Omental fat pad (tissue), 4 donors: ENCODE results near the gene NRIP3. TPM values are rescaled to one million over a fixed set of nuclear protein-coding genes. Genes with fewer than 3 reads are reported as not detected.

Experiments
- ATAC-seq: fragments of 150-250 bp; one replicate; pipeline ENCODE4 v1.9.1; 2016; ENCODE audit warnings: mild to moderate bottlenecking, moderate library complexity; ENCODE audit not compliant: low FRiP score
- DNase-seq: peaks from one replicate; pipeline ENCODE4 v3.0.0-alpha.2; 2019; ENCODE audit warnings: low spot score
- total RNA-seq, 4 donors: library from RNA; depleted of rRNA; stranded (reverse); fragments of >200 nt; gene quantifications; one replicate each; pipeline ENCODE4 v1.1.0, GENCODE V29; 2016
- TF ChIP-seq, protein P1 (sequence below), 3 donors: fragments of 450-650 bp; IDR thresholded peaks; one replicate each; pipeline ENCODE4 v1.5.1; 2016 to 2017; ENCODE audit warnings: antibody characterized with exemption in 3 of 3, mild to moderate bottlenecking in 3 of 3, moderate library complexity in 2 of 3

The NRIP3 gene
- total RNA-seq, 4 donors from 2014 or later: 0.63 to 13.1 (median 2.8) TPM

GRCh38 chr11:8961401-8961800, 42.4 kb downstream of the NRIP3 start:
- ATAC-seq (no peak), DNase-seq (no peak)
- TF ChIP-seq, protein P1, sequence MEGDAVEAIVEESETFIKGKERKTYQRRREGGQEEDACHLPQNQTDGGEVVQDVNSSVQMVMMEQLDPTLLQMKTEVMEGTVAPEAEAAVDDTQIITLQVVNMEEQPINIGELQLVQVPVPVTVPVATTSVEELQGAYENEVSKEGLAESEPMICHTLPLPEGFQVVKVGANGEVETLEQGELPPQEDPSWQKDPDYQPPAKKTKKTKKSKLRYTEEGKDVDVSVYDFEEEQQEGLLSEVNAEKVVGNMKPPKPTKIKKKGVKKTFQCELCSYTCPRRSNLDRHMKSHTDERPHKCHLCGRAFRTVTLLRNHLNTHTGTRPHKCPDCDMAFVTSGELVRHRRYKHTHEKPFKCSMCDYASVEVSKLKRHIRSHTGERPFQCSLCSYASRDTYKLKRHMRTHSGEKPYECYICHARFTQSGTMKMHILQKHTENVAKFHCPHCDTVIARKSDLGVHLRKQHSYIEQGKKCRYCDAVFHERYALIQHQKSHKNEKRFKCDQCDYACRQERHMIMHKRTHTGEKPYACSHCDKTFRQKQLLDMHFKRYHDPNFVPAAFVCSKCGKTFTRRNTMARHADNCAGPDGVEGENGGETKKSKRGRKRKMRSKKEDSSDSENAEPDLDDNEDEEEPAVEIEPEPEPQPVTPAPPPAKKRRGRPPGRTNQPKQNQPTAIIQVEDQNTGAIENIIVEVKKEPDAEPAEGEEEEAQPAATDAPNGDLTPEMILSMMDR (IDR thresholded peaks at IDR 0.05): no peak

- ATAC-seq (no peak), DNase-seq (no peak)
Measured at GRCh38 chr11:8959546-8960166, 44.1 kb downstream of the NRIP3 start.

DNA sequence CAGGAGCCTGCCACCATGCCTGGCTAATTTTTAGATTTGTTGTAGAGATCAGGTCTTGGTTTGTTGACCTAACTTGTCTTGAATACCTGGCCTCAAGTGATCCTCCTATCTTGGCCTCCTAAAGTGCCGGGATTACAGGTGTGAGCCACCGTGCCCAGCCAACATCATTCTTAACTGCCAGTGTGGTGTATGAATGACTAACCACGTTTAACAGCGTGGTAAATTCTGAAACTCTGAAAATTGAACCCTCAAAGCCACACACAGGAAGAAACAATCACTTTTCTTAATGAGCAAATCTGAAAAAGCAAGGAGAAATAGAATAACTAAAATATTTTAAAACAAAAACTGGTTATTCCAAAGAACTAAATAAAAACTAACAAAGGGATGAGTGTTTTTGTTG, 46.9 kb downstream of the NRIP3 start:
- TF ChIP-seq, protein P1 (IDR thresholded peaks at IDR 0.05): no peak
- no peak for DNase-seq
- ATAC-seq: no peak

More at GRCh38 chr11:8959546-8960166, 44.1 kb downstream of the NRIP3 start:
- TF ChIP-seq, protein P1 (IDR thresholded peaks at IDR 0.05): no peak

DNA sequence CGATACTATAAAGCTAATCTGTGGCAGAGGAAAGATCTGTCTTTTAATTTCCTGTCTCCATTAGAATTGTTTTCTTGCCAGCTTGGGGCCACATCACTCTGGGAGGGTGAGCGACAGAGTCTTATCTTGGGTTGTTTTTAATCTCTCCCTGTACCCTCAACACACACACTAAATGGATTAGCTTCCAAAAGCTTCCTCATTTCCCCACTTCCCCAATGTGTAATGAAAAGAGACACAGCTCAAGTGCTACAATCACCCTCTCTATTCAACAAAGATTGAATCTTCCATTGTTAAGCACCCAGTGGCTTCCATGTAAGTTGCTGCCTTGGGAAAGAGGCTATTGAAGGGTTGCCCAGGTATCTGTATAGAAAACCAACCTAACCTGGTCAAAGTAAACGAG, 54.9 kb downstream of the NRIP3 start:
- TF ChIP-seq, protein P1 (IDR thresholded peaks at IDR 0.05): no peak
- DNase-seq (no peak), ATAC-seq (no peak)

DNA sequence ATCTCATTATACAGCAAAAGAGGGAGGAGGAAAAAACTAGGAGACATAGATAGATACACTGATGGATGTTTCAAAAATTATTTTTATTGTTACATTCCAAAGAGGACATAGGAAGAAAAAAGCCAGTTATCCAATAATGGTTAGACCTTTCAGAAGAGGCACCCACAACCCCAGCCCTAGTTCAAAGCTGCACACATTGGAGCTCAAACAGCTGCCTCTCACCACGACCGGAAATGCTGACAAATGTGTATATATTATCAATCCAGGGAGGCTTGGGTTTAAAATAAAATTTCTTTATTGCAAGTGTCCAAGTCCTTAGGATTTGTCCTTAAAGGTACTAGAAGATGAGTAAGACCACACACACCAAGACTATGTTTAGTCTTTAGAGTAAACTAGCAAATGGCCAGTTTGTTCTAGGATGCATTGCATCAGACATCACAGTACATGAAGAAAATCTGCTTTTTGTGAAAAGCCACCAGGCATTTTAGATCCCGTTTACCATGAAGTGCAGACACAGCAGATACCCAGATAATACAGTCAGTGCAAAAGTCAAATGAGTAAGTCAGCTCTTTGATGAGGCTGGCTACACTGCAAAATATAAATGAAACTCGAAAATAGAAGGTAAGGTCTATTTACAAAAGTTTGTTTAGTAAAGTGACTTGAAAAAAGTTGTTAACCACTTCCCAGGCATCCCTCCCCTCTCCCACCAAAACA, 56.4 kb downstream of the NRIP3 start:
- ATAC-seq: no peak
- TF ChIP-seq, protein P1 (IDR thresholded peaks at IDR 0.05): no peak
- DNase-seq: no peak

DNA sequence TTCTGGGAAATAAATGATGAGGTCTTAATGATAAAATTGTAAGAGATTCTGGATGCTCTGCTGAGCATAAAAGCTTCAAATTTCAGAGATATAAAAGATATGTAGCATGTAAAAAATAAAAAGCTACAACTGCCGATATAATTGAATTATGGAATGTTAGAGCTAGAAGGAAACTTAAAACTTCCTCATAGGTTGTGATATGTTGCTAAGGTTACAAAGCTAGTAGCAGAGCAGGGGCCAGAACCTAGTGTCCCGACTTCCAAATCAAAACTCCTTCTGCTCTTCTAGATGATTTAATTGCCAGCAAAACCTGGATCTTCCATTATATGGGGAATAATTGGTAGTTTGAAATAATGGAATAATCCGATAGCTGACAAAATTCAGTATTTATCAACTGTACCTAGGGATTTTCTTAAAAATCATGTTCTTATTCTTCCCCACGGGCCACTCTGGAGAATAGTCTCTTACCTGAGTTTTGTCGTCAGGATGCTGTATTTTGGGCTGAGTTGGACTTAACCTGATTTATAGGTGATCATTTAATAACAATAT, 61.2 kb downstream of the NRIP3 start, which contains the start of gene ASCL3:
Gene ASCL3 (minus strand): TSS at position 499 of the 549 bp plus-strand sequence. CDS start 4,855 bp downstream, outside the sequence.
- no peak for DNase-seq
- TF ChIP-seq, protein P1 (IDR thresholded peaks at IDR 0.05): no peak
- no peak for ATAC-seq
